Lung (tissue), 12 donors: Measurements from ENCODE around the gene ELOB. TPM values are rescaled to one million over a fixed set of nuclear protein-coding genes. Genes with fewer than 3 reads are reported as not detected.

ENCODE experiments used
- ATAC-seq: fragments of 200-7000 bp; cut with Tn5 transposase; one replicate; pipeline ENCODE4 v1.9.1; 2020; ENCODE audit warnings: moderate number of reproducible peaks; ENCODE audit not compliant: insufficient read depth, low FRiP score
- DNase-seq, 3 donors: peaks; one replicate each; pipeline ENCODE4 v3.0.0-alpha.2; 2013 to 2017
- H3K27ac ChIP-seq, 2 donors: one replicate each; pipeline ENCODE4 v1.5.1; 2013; ENCODE audit warnings: mild to moderate bottlenecking in 2 of 2, moderate library complexity in 2 of 2, control low read depth in 1 of 2, inconsistent platforms in 1 of 2, low read depth in 1 of 2, low read length in 1 of 2
- H3K27me3 ChIP-seq, 3 donors: one replicate each; pipeline ENCODE4 v1.5.1; 2013; ENCODE audit warnings: low read length in 2 of 3; ENCODE audit not compliant: control insufficient read depth in 3 of 3, insufficient read depth in 3 of 3
- H3K36me3 ChIP-seq, 4 donors: one replicate each; pipeline ENCODE4 v1.5.1; 2013; ENCODE audit warnings: low read length in 4 of 4, mild to moderate bottlenecking in 1 of 4, moderate library complexity in 1 of 4; ENCODE audit not compliant: control insufficient read depth in 4 of 4, insufficient read depth in 4 of 4
- H3K4me1 ChIP-seq, 5 donors: one replicate each; pipeline ENCODE4 v1.5.1; 2013; ENCODE audit warnings: low read length in 5 of 5, mild to moderate bottlenecking in 2 of 5, moderate library complexity in 1 of 5; ENCODE audit not compliant: control insufficient read depth in 5 of 5, insufficient read depth in 5 of 5
- H3K4me3 ChIP-seq: one replicate; pipeline ENCODE4 v1.5.1; 2013; ENCODE audit warnings: mild to moderate bottlenecking, control low read depth, moderate library complexity
- H3K9ac ChIP-seq, 2 donors: one replicate each; pipeline ENCODE4 v1.5.1; 2013; ENCODE audit warnings: low read length in 2 of 2, control low read depth in 1 of 2; ENCODE audit not compliant: insufficient read depth in 1 of 2
- H3K9me3 ChIP-seq, 4 donors: one replicate each; pipeline ENCODE4 v1.5.1; 2013; ENCODE audit warnings: low read length in 3 of 4, mild to moderate bottlenecking in 1 of 4, moderate library complexity in 1 of 4; ENCODE audit not compliant: control insufficient read depth in 4 of 4, insufficient read depth in 3 of 4
- CTCF ChIP-seq: IDR thresholded peaks from 2 replicates; pipeline ENCODE4 v1.5.1; 2012; ENCODE audit warnings: mild to moderate bottlenecking; ENCODE audit errors: control extremely low read depth, extremely low read depth
- WGBS, 2 donors: extraction: QIAGEN DNeasy Blood & Tissue Kit; methylation state at CpG; one replicate each; pipeline ENCODE4 v1.1.7; 2013; 5-methylcytosine and 5-hydroxymethylcytosine counted together
- polyA plus RNA-seq, 2 donors: library from polyadenylated mRNA; stranded (reverse); fragments of 200-250 nt; gene quantifications; one replicate each; pipeline ENCODE4 v1.2.1, GENCODE V29; 2013
- total RNA-seq, 2 donors: library from RNA; depleted of rRNA in 1 of 2; stranded (reverse); fragments of >200 nt in 1 of 2; gene quantifications; one replicate each; pipeline ENCODE4 v1.2.1, GENCODE V29; 2014 to 2021
- donor health status: control.
- donor health status: control.
- donor health status: Bipolar disorder and iron deficiency.
- donor health status: healthy.
- donor health status: DM: yes; HTN: yes; CAD: no.

The ELOB gene
- total and polyA plus RNA-seq, 4 donors, result 87.0 to 740 (median 346) TPM

- ATAC-seq (no peak), DNase-seq (no peak)
- H3K9me3 ChIP-seq, result no peaks in the 10 kb centered on the region
- TF ChIP-seq CTCF, result no peak
- H3K4me3 ChIP-seq, result no peak overlapping the region
- no peak overlapping the region for H3K9ac ChIP-seq
- H3K27me3 ChIP-seq, result peaks cover 0 to 3% (median 0%) of the 10 kb centered on the region in 3 donors
- WGBS, 2 donors, result 77 to 86% methylated on average over 10 of the region's 10 CpGs
- no peaks in the 10 kb centered on the region for H3K36me3 ChIP-seq
- no peak overlapping the region for H3K27ac ChIP-seq
- H3K4me1 ChIP-seq, result no peaks in the 10 kb centered on the region
Observed at GRCh38 chr16:2815299-2815771, 38.3 kb upstream of the ELOB start.

GRCh38 chr16:2814551-2815298, 37.6 kb upstream of the ELOB start:
- Histone ChIP-seq H3K9me3 (no peaks in the 10 kb centered on the region), H3K9ac (no peak overlapping the region), H3K27me3 (peaks cover 0 to 3% (median 0%) of the 10 kb centered on the region in 3 donors), H3K4me3 (no peak overlapping the region), H3K27ac (no peak overlapping the region), H3K4me1 (no peaks in the 10 kb centered on the region), H3K36me3 (no peaks in the 10 kb centered on the region)
- DNase-seq, result no peak
- no peak for ATAC-seq
- 81 to 84% methylated on average over 20 of the region's 20 CpGs for WGBS, 2 donors
- no peak for TF ChIP-seq CTCF

GRCh38 chr16:2813771-2814221, 36.7 kb upstream of the ELOB start:
- H3K9me3 ChIP-seq, result no peaks in the 10 kb centered on the region
- DNase-seq, result no peak
- H3K9ac ChIP-seq, result no peak overlapping the region

More at GRCh38 chr16:2813771-2814221, 36.7 kb upstream of the ELOB start:
- Histone ChIP-seq H3K27me3 (peaks cover 0 to 7% (median 0%) of the 10 kb centered on the region in 3 donors), H3K4me3 (no peak overlapping the region), H3K4me1 (no peaks in the 10 kb centered on the region), H3K27ac (no peak overlapping the region), H3K36me3 (no peaks in the 10 kb centered on the region)
- no peak for ATAC-seq
- WGBS, 2 donors, result 60 to 62% methylated on average over 7 of the region's 7 CpGs
- no peak for TF ChIP-seq CTCF
